22Rv1 (cell line): ENCODE data around the gene NPC1L1.

ENCODE experiments used
- ZFX ChIP-seq: fragments of 450-650 bp; IDR thresholded peaks from 2 replicates; pipeline ENCODE4 v1.6.1; 2017; ENCODE audit warnings: antibody characterized with exemption, borderline replicate concordance
- TF ChIP-seq, protein P1 (sequence below): fragments of 450-650 bp; IDR thresholded peaks from 2 replicates; pipeline ENCODE4 v1.5.1; 2017; ENCODE audit warnings: mild to moderate bottlenecking

DNA sequence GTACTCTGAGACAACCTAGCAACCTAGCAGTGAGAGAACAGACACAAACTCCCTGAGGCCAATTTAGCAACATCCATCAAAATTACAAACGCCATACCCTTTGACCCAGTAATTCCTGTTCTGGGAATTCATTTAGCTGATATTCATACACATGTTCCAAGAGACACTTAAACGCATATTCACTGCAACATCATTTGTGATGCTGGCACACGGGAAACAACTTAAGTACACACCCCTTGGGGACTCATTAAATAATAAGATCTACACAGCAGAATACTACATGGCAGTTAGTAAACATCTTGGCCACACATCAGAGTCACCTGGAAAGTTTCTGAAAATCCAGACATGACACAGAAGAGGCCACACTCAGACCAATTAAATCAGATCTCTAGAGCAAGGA lies 68.3 kb downstream of the NPC1L1 start:
- TF ChIP-seq, protein P1, sequence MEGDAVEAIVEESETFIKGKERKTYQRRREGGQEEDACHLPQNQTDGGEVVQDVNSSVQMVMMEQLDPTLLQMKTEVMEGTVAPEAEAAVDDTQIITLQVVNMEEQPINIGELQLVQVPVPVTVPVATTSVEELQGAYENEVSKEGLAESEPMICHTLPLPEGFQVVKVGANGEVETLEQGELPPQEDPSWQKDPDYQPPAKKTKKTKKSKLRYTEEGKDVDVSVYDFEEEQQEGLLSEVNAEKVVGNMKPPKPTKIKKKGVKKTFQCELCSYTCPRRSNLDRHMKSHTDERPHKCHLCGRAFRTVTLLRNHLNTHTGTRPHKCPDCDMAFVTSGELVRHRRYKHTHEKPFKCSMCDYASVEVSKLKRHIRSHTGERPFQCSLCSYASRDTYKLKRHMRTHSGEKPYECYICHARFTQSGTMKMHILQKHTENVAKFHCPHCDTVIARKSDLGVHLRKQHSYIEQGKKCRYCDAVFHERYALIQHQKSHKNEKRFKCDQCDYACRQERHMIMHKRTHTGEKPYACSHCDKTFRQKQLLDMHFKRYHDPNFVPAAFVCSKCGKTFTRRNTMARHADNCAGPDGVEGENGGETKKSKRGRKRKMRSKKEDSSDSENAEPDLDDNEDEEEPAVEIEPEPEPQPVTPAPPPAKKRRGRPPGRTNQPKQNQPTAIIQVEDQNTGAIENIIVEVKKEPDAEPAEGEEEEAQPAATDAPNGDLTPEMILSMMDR: no peak
- no peak for TF ChIP-seq ZFX
